NCI-H2107 (cell line): ENCODE results near the gene GTSE1.

Source experiments
- DNase-seq: peaks from one replicate; lab custom pipeline; 2025; lab: John Stamatoyannopoulos, UW

The GTSE1 gene

GRCh38 chr22:46273432-46274148, 23.1 kb upstream of the GTSE1 start:
- no peak for DNase-seq

GRCh38 chr22:46274381-46274780, 22.3 kb upstream of the GTSE1 start:
- DNase-seq: no peak

GRCh38 chr22:46275455-46276122, 21.1 kb upstream of the GTSE1 start:
- DNase-seq: no peak

- DNase-seq: no peak
These were observed 20.1 kb upstream of the GTSE1 start for GRCh38 chr22:46276563-46276962.

GRCh38 chr22:46278656-46279645, 17.7 kb upstream of the GTSE1 start:
- no peak for DNase-seq

- DNase-seq: no peak
These were observed 16.4 kb upstream of the GTSE1 start for GRCh38 chr22:46280063-46280817.

GRCh38 chr22:46280999-46281623, 15.6 kb upstream of the GTSE1 start:
- DNase-seq: no peak

- no peak for DNase-seq
These were observed 14.6 kb upstream of the GTSE1 start for GRCh38 chr22:46281866-46282678.

GRCh38 chr22:46286006-46286405, 10.7 kb upstream of the GTSE1 start:
- DNase-seq: no peak

- DNase-seq: no peak
These were observed 9.5 kb upstream of the GTSE1 start for GRCh38 chr22:46286941-46287872.

GRCh38 chr22:46287873-46288751, 8.6 kb upstream of the GTSE1 start:
- no peak for DNase-seq

GRCh38 chr22:46288846-46289243, 7.8 kb upstream of the GTSE1 start:
- DNase-seq: no peak

GRCh38 chr22:46289244-46289891, 7.3 kb upstream of the GTSE1 start:
- DNase-seq: no peak

GRCh38 chr22:46290121-46290842, 6.4 kb upstream of the GTSE1 start:
- no peak for DNase-seq

GRCh38 chr22:46290843-46291785, 5.6 kb upstream of the GTSE1 start:
- DNase-seq: no peak

GRCh38 chr22:46292173-46292572, 4.5 kb upstream of the GTSE1 start:
- no peak for DNase-seq
